ENCODE results near the gene SPTBN5. TPM values are rescaled to one million over a fixed set of nuclear protein-coding genes. Genes with fewer than 3 reads are reported as not detected.

SPTBN5 gene
- total RNA-seq, 1 experiment from 2014 or later = 1.2 TPM

DNA sequence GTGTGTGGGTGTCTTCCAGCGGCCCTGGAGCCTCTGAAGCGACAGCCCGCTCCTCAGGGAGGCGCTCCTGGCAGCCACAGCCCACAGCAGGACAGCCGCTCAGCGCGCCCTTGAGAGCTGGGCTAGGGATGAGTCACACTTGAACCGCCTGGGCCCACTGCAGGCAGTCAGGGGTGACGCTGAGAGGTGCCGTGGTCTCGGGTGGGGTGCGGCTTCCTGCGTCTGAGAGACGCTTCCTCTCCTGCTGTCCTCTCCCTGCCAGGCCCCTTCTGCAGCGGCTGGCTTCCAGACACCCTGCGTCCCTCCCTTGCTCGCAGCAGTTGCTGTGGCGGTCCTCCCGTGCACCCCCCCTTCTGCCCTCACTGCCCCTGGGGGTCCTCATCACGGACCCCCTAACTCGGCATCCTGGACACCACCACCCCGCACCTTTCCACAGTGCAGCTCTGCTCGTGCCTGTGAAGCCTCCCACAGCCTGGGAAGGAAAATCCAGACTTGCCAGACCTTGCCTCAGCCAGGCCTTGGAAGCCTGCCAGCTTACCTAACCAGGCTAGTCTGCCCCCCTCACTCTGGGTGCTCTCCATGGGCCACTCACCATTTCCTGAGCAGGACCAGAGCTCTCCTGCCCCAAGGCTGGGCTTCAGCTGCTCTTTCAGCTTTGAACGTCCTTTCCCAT, 1.1 kb upstream of the SPTBN5 start:
- ATAC-seq = peak; percentile 65
- no peaks in the 10 kb centered on the region for H3K27me3 Mint-ChIP-seq (ENCODE audit: low read depth)
- CTCF ChIA-PET = interaction anchor here (0.6 to 2.0 kb wide), 4 partner anchors 10 to 123 kb away, joined by 3 to 11 read pairs (median 7); partner anchors contain the start of gene MAPKBP1
- peaks cover 10% of the 10 kb centered on the region for H3K36me3 Mint-ChIP-seq
- no peaks in the 10 kb centered on the region for H3K4me1 Mint-ChIP-seq
- H3K27ac Mint-ChIP-seq = peak overlapping the region; percentile 22; the same call in 1 of the 2 replicates
- DNase-seq (ENCODE audit: low spot score) = no peak
- no peak for TF ChIP-seq JAZF1 (CRISPR knock-in tag; IDR thresholded peaks at IDR 0.05)
- TF ChIP-seq ATF6 (CRISPR knock-in tag; IDR thresholded peaks at IDR 0.05) = no peak
- no peak for TF ChIP-seq CBFB (CRISPR knock-in tag; IDR thresholded peaks at IDR 0.05; ENCODE audit: low read depth)
- no peak for TF ChIP-seq NFATC4 (CRISPR knock-in tag; IDR thresholded peaks at IDR 0.05)
- no peak for TF ChIP-seq OVOL2 (CRISPR knock-in tag; IDR thresholded peaks at IDR 0.05; ENCODE audit: borderline replicate concordance)
- no peak for TF ChIP-seq ZMAT4 (CRISPR knock-in tag; IDR thresholded peaks at IDR 0.05)
- TF ChIP-seq GRHL2 (CRISPR knock-in tag; IDR thresholded peaks at IDR 0.05; ENCODE audit: insufficient replicate concordance, severe bottlenecking) = no peak
- no peak for TF ChIP-seq SMAD4 (CRISPR knock-in tag; IDR thresholded peaks at IDR 0.05)
- TF ChIP-seq ELF4 (CRISPR knock-in tag; IDR thresholded peaks at IDR 0.05; ENCODE audit: low read depth) = no peak
- TF ChIP-seq, protein P1, sequence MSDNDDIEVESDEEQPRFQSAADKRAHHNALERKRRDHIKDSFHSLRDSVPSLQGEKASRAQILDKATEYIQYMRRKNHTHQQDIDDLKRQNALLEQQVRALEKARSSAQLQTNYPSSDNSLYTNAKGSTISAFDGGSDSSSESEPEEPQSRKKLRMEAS (CRISPR knock-in tag; IDR thresholded peaks at IDR 0.05) = no peak
- no peak for TF ChIP-seq TP53 (CRISPR knock-in tag; IDR thresholded peaks at IDR 0.05)
- no peak for TF ChIP-seq NR1H2 (CRISPR knock-in tag; IDR thresholded peaks at IDR 0.05)
- TF ChIP-seq ZNF138 (CRISPR knock-in tag; conservative IDR thresholded peaks at IDR 0.05) = no peak
- H3K9me3 Mint-ChIP-seq = 0 out of 2 replicates have a peak, but pooled peaks cover 4% of the 10 kb centered on the region
- POLR2A ChIA-PET = interaction anchor here (0.6 kb wide), 1 partner anchor 28 kb away, joined by 3 read pairs; no protein-coding TSS in a partner anchor
- H3K4me3 Mint-ChIP-seq = no peak overlapping the region

DNA sequence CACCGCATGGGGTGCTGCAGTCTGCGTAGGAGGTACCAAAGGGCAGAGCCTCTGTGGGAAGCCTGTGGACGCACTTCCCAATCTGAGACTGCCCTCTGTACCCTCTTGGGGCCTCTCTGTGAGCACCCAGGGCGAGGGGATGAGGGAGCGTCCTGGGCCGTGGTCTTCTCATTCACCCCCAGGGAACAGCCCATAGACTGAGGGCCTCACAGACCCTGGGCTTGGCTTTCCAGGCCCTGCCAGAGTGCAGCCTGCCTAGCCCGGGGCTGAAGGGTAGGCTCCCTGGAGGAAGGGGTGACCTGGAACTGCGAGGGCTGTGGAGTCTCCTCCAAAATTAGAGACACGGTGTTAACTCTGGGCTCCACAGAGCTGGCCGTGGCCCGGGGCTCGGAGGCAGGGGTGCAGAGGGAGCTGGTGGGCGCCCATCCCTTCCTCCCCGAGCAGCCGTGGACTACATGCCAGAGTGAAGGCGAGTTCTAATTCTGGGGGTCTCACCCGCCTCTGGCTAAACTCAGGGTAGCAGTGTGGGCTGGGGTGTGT, 468 bp upstream of the SPTBN5 start:
- peaks cover 10% of the 10 kb centered on the region for H3K36me3 Mint-ChIP-seq
- 0 out of 2 replicates have a peak, but pooled peaks cover 4% of the 10 kb centered on the region for H3K9me3 Mint-ChIP-seq
- peak; percentile 4; the same call in 1 of the 2 replicates for ATAC-seq
- no peak overlapping the region for H3K4me3 Mint-ChIP-seq
- no peak overlapping the region for H3K27ac Mint-ChIP-seq
- ChIA-PET CTCF (interaction anchor here (0.5 to 2.0 kb wide), 4 partner anchors 10 to 122 kb away, joined by 3 to 11 read pairs (median 7); partner anchors contain the start of gene MAPKBP1), POLR2A (interaction anchor here (0.6 kb wide), 1 partner anchor 28 kb away, joined by 3 read pairs; no protein-coding TSS in a partner anchor)
- H3K4me1 Mint-ChIP-seq = no peaks in the 10 kb centered on the region
- no peak for TF ChIP-seq ZMAT4 (CRISPR knock-in tag; IDR thresholded peaks at IDR 0.05)
- TF ChIP-seq ZNF232 (CRISPR knock-in tag; IDR thresholded peaks at IDR 0.05) = no peak
- no peak for TF ChIP-seq MXD4 (CRISPR knock-in tag; IDR thresholded peaks at IDR 0.05; ENCODE audit: borderline replicate concordance)
- TF ChIP-seq FOXK1 (CRISPR knock-in tag; IDR thresholded peaks at IDR 0.05) = no peak
- no peak for DNase-seq (ENCODE audit: low spot score)
- no peaks in the 10 kb centered on the region for H3K27me3 Mint-ChIP-seq (ENCODE audit: low read depth)

- TF ChIP-seq, protein P2, sequence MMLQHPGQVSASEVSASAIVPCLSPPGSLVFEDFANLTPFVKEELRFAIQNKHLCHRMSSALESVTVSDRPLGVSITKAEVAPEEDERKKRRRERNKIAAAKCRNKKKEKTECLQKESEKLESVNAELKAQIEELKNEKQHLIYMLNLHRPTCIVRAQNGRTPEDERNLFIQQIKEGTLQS (CRISPR knock-in tag; conservative IDR thresholded peaks at IDR 0.05) = no peak
- TF ChIP-seq KAT7 (CRISPR knock-in tag; IDR thresholded peaks at IDR 0.05; ENCODE audit: borderline replicate concordance) = no peak
- no peak for TF ChIP-seq MYBL2 (CRISPR knock-in tag; IDR thresholded peaks at IDR 0.05)
- no peak for TF ChIP-seq ZNF416 (CRISPR knock-in tag; IDR thresholded peaks at IDR 0.05)
- TF ChIP-seq, protein P3, sequence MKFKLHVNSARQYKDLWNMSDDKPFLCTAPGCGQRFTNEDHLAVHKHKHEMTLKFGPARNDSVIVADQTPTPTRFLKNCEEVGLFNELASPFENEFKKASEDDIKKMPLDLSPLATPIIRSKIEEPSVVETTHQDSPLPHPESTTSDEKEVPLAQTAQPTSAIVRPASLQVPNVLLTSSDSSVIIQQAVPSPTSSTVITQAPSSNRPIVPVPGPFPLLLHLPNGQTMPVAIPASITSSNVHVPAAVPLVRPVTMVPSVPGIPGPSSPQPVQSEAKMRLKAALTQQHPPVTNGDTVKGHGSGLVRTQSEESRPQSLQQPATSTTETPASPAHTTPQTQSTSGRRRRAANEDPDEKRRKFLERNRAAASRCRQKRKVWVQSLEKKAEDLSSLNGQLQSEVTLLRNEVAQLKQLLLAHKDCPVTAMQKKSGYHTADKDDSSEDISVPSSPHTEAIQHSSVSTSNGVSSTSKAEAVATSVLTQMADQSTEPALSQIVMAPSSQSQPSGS (CRISPR knock-in tag; IDR thresholded peaks at IDR 0.05; ENCODE audit: borderline replicate concordance, low read depth) = no peak
- no peak for TF ChIP-seq PRRX2 (CRISPR knock-in tag; IDR thresholded peaks at IDR 0.05)
- no peak for TF ChIP-seq ESRRA (CRISPR knock-in tag; IDR thresholded peaks at IDR 0.05; ENCODE audit: borderline replicate concordance)
- no peak for TF ChIP-seq MXD4 (CRISPR knock-in tag; IDR thresholded peaks at IDR 0.05; ENCODE audit: borderline replicate concordance)
- no peak for TF ChIP-seq SMAD4 (CRISPR knock-in tag; IDR thresholded peaks at IDR 0.05)
- no peak for TF ChIP-seq FOXK1 (CRISPR knock-in tag; IDR thresholded peaks at IDR 0.05)
- peaks cover 5% of the 10 kb centered on the region; the same call in 1 of the 2 replicates for H3K36me3 Mint-ChIP-seq
- POLR2A ChIA-PET = interaction anchor here (0.6 kb wide), 1 partner anchor 534 kb away, joined by 3 read pairs; no protein-coding TSS in a partner anchor
- no peak for ATAC-seq
- DNase-seq (ENCODE audit: low spot score) = no peak
- no peak overlapping the region for H3K27ac Mint-ChIP-seq
- H3K27me3 Mint-ChIP-seq (ENCODE audit: low read depth) = no peaks in the 10 kb centered on the region
- 0 out of 2 replicates have a peak, but pooled peaks cover 4% of the 10 kb centered on the region for H3K9me3 Mint-ChIP-seq
- H3K4me3 Mint-ChIP-seq = no peak overlapping the region
- no peaks in the 10 kb centered on the region for H3K4me1 Mint-ChIP-seq
- CTCF ChIA-PET = interaction anchor here (0.8 to 3.9 kb wide), 5 partner anchors 11 to 187 kb away, joined by 3 to 27 read pairs (median 4); no protein-coding TSS in a partner anchor
These were observed 1.0 kb downstream of the SPTBN5 start for GRCh38 chr15:41892621-41893421.
